ENCODE data around the gene GTF2IRD1.
"Not testable (repeated sequence)": the region's sequence is repeated elsewhere in the genome, so short reads cannot be mapped to it uniquely, and the experiment has no call there.

GTF2IRD1 gene

DNA sequence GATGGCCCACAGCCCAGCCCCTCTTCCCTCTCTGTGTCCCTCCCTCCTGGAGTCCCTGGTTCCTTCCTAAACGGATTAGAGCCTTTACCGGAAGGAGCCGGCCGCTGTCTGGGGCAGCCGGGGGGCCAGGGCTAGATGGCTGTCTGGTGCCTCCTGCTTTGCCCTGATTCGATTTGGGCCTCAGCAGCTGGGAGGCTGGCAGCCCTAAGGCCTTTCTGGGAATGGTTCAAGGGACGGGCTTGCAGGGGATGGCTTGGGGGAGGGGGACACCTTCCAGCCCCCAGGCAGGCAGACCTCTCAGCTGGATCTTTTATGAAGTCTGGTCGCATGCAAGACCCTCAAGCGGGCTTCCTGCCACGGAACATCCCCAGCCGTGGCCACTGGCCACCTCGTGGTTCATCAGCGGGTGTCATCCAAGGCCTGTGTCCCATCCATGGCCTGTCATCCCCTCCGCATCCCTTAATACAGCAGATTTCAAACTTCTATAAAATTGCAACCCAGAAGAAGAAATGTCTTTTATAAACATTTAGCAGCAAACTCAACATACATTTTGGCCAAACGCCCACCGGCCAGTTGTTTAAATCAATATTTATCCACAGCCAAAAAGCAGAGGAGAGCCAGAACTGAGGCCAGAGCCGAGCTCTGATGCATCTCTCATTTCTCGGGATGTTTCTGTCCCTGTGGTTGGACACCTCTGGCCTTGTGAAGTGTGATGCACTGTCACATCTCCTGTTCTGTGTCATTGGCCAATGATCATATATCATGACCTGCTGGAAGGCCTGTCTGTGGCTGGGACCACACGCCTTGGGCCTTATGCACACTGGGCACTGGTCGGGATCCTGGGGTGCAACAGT is 52.0 kb downstream of the GTF2IRD1 start:
- Histone ChIP-seq H3K27me3 (ENCODE audit: control insufficient read depth, low read length) (no peaks in the 10 kb centered on the region), H3K27ac (ENCODE audit: low read depth, low read length) (no peak overlapping the region), H3K9me2 (replicated peaks; ENCODE audit: control insufficient read depth, low read length) (no peaks in the 10 kb centered on the region), H4K20me1 (ENCODE audit: control insufficient read depth, insufficient read depth, low read depth, low read length) (no peaks in the 10 kb centered on the region), H3K36me3 (ENCODE audit: control insufficient read depth, low read length) (peaks cover 26% of the 10 kb centered on the region), H3K4me3 (ENCODE audit: low read length) (no peak overlapping the region), H3F3A (ENCODE audit: control insufficient read depth, insufficient read depth) (no peaks in the 10 kb centered on the region), H3K4me2 (ENCODE audit: low read length) (no peak overlapping the region), H3K79me2 (ENCODE audit: control insufficient read depth, low read length) (peaks cover 60% of the 10 kb centered on the region), H3K9me3 (ENCODE audit: control insufficient read depth, insufficient read depth, low read length) (no peaks in the 10 kb centered on the region), H3K4me1 (ENCODE audit: control insufficient read depth, low read length) (peaks cover 19% of the 10 kb centered on the region)
- TF ChIP-seq, protein P1, sequence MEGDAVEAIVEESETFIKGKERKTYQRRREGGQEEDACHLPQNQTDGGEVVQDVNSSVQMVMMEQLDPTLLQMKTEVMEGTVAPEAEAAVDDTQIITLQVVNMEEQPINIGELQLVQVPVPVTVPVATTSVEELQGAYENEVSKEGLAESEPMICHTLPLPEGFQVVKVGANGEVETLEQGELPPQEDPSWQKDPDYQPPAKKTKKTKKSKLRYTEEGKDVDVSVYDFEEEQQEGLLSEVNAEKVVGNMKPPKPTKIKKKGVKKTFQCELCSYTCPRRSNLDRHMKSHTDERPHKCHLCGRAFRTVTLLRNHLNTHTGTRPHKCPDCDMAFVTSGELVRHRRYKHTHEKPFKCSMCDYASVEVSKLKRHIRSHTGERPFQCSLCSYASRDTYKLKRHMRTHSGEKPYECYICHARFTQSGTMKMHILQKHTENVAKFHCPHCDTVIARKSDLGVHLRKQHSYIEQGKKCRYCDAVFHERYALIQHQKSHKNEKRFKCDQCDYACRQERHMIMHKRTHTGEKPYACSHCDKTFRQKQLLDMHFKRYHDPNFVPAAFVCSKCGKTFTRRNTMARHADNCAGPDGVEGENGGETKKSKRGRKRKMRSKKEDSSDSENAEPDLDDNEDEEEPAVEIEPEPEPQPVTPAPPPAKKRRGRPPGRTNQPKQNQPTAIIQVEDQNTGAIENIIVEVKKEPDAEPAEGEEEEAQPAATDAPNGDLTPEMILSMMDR (IDR thresholded peaks at IDR 0.05; ENCODE audit: low read depth, low read length, poor library complexity, severe bottlenecking), result no peak
- no peak for TF ChIP-seq EZH2phosphoT487 (IDR thresholded peaks at IDR 0.05; ENCODE audit: borderline replicate concordance, low read length)

DNA sequence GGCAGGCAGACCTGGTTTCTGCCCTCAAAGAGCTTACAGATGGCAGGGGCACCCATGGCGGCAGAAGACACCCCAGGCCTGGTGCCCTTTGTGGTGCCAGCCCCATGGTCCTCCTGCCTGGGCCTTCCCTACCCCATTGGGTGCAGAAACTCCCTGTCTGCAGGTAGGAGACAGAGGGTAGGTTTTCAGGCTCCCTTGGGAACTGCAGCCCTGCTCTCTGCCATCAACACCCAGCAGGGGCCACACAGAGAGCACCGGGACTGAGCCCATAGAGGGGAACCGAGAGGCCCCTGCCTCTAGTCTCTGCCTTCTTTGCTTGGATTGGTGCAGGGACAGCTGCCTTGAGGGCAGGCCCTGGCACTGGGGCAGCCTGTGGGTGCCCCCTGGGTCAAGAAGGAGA is 52.6 kb downstream of the GTF2IRD1 start:
- Histone ChIP-seq H3K9me3 (ENCODE audit: control insufficient read depth, insufficient read depth, low read length) (no peaks in the 10 kb centered on the region), H4K20me1 (ENCODE audit: control insufficient read depth, insufficient read depth, low read depth, low read length) (no peaks in the 10 kb centered on the region), H3K27ac (ENCODE audit: low read depth, low read length) (no peak overlapping the region), H3K4me2 (ENCODE audit: low read length) (no peak overlapping the region), H3K9me2 (replicated peaks; ENCODE audit: control insufficient read depth, low read length) (no peaks in the 10 kb centered on the region), H3K79me2 (ENCODE audit: control insufficient read depth, low read length) (peaks cover 54% of the 10 kb centered on the region), H3K36me3 (ENCODE audit: control insufficient read depth, low read length) (peaks cover 30% of the 10 kb centered on the region), H3F3A (ENCODE audit: control insufficient read depth, insufficient read depth) (no peaks in the 10 kb centered on the region), H3K4me1 (ENCODE audit: control insufficient read depth, low read length) (peaks cover 13% of the 10 kb centered on the region), H3K27me3 (ENCODE audit: control insufficient read depth, low read length) (no peaks in the 10 kb centered on the region), H3K4me3 (ENCODE audit: low read length) (no peak overlapping the region)
- TF ChIP-seq, protein P1 (IDR thresholded peaks at IDR 0.05; ENCODE audit: low read depth, low read length, poor library complexity, severe bottlenecking), result no peak
- TF ChIP-seq EZH2phosphoT487 (IDR thresholded peaks at IDR 0.05; ENCODE audit: borderline replicate concordance, low read length), result no peak

DNA sequence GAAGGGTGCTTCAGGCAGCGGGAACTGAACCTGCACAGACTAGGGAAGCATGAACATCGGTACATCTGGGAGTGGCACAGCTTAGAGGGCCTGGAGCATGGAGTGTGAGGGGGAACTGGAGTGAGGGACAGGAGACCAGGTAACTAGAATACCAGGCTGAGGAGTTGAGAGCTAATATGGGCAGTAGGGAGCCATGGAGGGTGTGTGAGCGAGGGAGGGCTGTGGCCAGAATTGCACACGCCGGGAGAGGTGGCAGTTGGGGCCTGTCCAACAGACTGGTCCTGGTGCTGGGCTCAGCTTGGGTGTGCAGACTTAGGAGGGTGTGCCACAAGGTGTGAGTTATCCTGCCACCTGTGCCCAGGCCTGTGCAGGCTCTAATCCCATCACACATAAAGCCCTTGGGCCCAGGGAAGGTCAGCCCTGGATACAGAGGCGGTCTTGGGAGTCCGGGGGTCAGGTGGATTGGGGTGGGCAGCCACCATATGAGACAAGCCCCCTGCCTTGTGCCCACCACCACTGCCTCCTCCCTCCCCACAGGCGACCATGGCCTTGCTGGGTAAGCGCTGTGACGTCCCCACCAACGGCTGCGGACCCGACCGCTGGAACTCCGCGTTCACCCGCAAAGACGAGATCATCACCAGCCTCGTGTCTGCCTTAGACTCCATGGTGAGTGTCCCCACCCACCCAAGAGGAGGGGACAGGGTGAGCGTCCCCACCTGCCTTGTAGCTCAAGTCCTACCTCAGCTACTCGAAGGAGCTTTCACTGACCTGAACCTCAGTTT is 54.0 kb downstream of the GTF2IRD1 start:
- Histone ChIP-seq H3F3A (ENCODE audit: control insufficient read depth, insufficient read depth) (no peaks in the 10 kb centered on the region), H3K4me3 (ENCODE audit: low read length) (no peak overlapping the region), H3K36me3 (ENCODE audit: control insufficient read depth, low read length) (peaks cover 37% of the 10 kb centered on the region), H3K27me3 (ENCODE audit: control insufficient read depth, low read length) (no peaks in the 10 kb centered on the region), H3K9me2 (replicated peaks; ENCODE audit: control insufficient read depth, low read length) (no peaks in the 10 kb centered on the region), H3K4me1 (ENCODE audit: control insufficient read depth, low read length) (no peaks in the 10 kb centered on the region), H3K9me3 (ENCODE audit: control insufficient read depth, insufficient read depth, low read length) (no peaks in the 10 kb centered on the region), H4K20me1 (ENCODE audit: control insufficient read depth, insufficient read depth, low read depth, low read length) (no peaks in the 10 kb centered on the region), H3K4me2 (ENCODE audit: low read length) (no peak overlapping the region), H3K27ac (ENCODE audit: low read depth, low read length) (no peak overlapping the region), H3K79me2 (ENCODE audit: control insufficient read depth, low read length) (peaks cover 40% of the 10 kb centered on the region)
- TF ChIP-seq, protein P1 (IDR thresholded peaks at IDR 0.05; ENCODE audit: low read depth, low read length, poor library complexity, severe bottlenecking), result no peak
- no peak for TF ChIP-seq EZH2phosphoT487 (IDR thresholded peaks at IDR 0.05; ENCODE audit: borderline replicate concordance, low read length)

DNA sequence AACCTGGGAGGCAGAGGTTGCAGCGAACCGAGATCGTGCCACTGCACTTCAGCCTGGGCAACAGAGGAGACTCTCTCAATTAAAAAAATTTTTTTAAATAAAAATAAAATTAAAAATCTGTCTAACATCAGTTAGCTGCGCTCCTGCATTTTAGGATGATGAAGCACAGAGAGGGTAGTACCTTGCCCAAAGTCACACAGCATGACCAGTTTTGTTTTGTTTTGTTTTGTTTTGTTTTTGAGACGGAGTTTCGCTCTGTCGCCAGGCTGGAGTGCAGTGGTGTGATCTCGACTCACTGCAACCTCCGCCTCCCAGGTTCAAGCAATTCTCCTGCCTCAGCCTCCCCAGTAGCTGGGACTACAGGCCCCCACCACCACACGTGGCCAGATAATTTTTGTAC is 55.7 kb downstream of the GTF2IRD1 start:
- H3K4me3 ChIP-seq (ENCODE audit: low read length); H4K20me1 ChIP-seq (ENCODE audit: control insufficient read depth, insufficient read depth, low read depth, low read length); H3K9me3 ChIP-seq (ENCODE audit: control insufficient read depth, insufficient read depth, low read length); H3K27me3 ChIP-seq (ENCODE audit: control insufficient read depth, low read length); H3K9me2 ChIP-seq (replicated peaks; ENCODE audit: control insufficient read depth, low read length); H3K4me1 ChIP-seq (ENCODE audit: control insufficient read depth, low read length); H3K27ac ChIP-seq (ENCODE audit: low read depth, low read length); H3F3A ChIP-seq (ENCODE audit: control insufficient read depth, insufficient read depth); H3K4me2 ChIP-seq (ENCODE audit: low read length): not testable (repeated sequence)
- peaks cover 24% of the 10 kb centered on the region for H3K79me2 ChIP-seq (ENCODE audit: control insufficient read depth, low read length)
- H3K36me3 ChIP-seq (ENCODE audit: control insufficient read depth, low read length), result peaks cover 47% of the 10 kb centered on the region

All from DOHH2 (cell line).